LNCaP clone FGC (cell line): ENCODE results near the gene GAB2.
"Not testable (repeated sequence)": the region's sequence is repeated elsewhere in the genome, so short reads cannot be mapped to it uniquely, and the experiment has no call there.

Source experiments
- DNase-seq: peaks from one replicate; pipeline ENCODE4 v3.0.0-alpha.2; 2011; ENCODE audit warnings: low read depth
- H3K4me3 ChIP-seq: 2 replicates; pipeline ENCODE4 v1.5.1; 2011; ENCODE audit warnings: mild to moderate bottlenecking, low read depth, low read length, control low read depth
- CTCF ChIP-seq: IDR thresholded peaks from 2 replicates; pipeline ENCODE4 v1.5.1; 2012; ENCODE audit warnings: mild to moderate bottlenecking; ENCODE audit not compliant: control insufficient read depth, insufficient read depth; ENCODE audit errors: extremely low read depth

The GAB2 gene

GRCh38 chr11:78276311-78276710, 141.3 kb downstream of the GAB2 start:
- TF ChIP-seq CTCF: no peak
- no peak overlapping the region for H3K4me3 ChIP-seq
- no peak for DNase-seq

GRCh38 chr11:78274739-78275138, 142.9 kb downstream of the GAB2 start:
- no peak for TF ChIP-seq CTCF

GRCh38 chr11:78272625-78273269, 144.9 kb downstream of the GAB2 start:
- H3K4me3 ChIP-seq, DNase-seq: not testable (repeated sequence)

More at GRCh38 chr11:78274739-78275138, 142.9 kb downstream of the GAB2 start:
- DNase-seq: no peak
- H3K4me3 ChIP-seq: no peak overlapping the region

- not testable (repeated sequence) for H3K4me3 ChIP-seq, DNase-seq
Measured at GRCh38 chr11:78271801-78272200, 145.8 kb downstream of the GAB2 start.

GRCh38 chr11:78270971-78271370, 146.6 kb downstream of the GAB2 start:
- DNase-seq: no peak
- TF ChIP-seq CTCF: no peak
- no peak overlapping the region for H3K4me3 ChIP-seq

GRCh38 chr11:78269806-78270205, 147.8 kb downstream of the GAB2 start:
- no peak for TF ChIP-seq CTCF
- no peak overlapping the region for H3K4me3 ChIP-seq
- no peak for DNase-seq

GRCh38 chr11:78268591-78269410, 148.8 kb downstream of the GAB2 start:
- H3K4me3 ChIP-seq: no peak overlapping the region
- no peak for DNase-seq
- no peak for TF ChIP-seq CTCF

GRCh38 chr11:78266451-78266850, 151.2 kb downstream of the GAB2 start:
- H3K4me3 ChIP-seq: no peak overlapping the region
- no peak for DNase-seq
- no peak for TF ChIP-seq CTCF
